Psoas muscle (tissue), 8 donors: Measurements from ENCODE around the gene HNRNPUL1. TPM values are rescaled to one million over a fixed set of nuclear protein-coding genes. Genes with fewer than 3 reads are reported as not detected.
"Not testable (repeated sequence)": the region's sequence is repeated elsewhere in the genome, so short reads cannot be mapped to it uniquely, and the experiment has no call there.

Source experiments
- ATAC-seq, 4 donors: fragments of 200-7000 bp; cut with Tn5 transposase; one replicate each; pipeline ENCODE4 v1.9.1; 2020; ENCODE audit warnings: moderate library complexity in 3 of 4, mild to moderate bottlenecking in 2 of 4
- DNase-seq, 2 donors: peaks; one replicate each; pipeline ENCODE4 v3.0.0-alpha.2; 2020
- H3K27ac ChIP-seq: fragments of 200-600 bp; one replicate; pipeline ENCODE4 v1.8.0; 2022
- H3K27me3 ChIP-seq, 3 donors: fragments of 200-600 bp in 1 of 3; one replicate each; pipeline versions ENCODE4 v1.6.1 to v1.8.0; 2013 to 2022; ENCODE audit warnings: low read length in 2 of 3, mild to moderate bottlenecking in 2 of 3, moderate library complexity in 1 of 3; ENCODE audit not compliant: insufficient read depth in 3 of 3
- H3K36me3 ChIP-seq, 2 donors: fragments of 200-600 bp in 1 of 2; one replicate each; pipeline versions ENCODE4 v1.6.1 to v1.8.0; 2013 to 2022; ENCODE audit warnings: low read depth in 1 of 2, mild to moderate bottlenecking in 1 of 2, moderate library complexity in 1 of 2; ENCODE audit not compliant: insufficient read depth in 1 of 2
- H3K4me1 ChIP-seq: fragments of 200-600 bp; one replicate; pipeline ENCODE4 v1.8.0; 2022
- H3K4me3 ChIP-seq: fragments of 200-600 bp; one replicate; pipeline ENCODE4 v1.8.0; 2022; ENCODE audit warnings: mild to moderate bottlenecking
- H3K9me3 ChIP-seq: fragments of 200-600 bp; one replicate; pipeline ENCODE4 v1.8.0; 2022
- CTCF ChIP-seq: fragments of 200-600 bp; IDR thresholded peaks from one replicate; pipeline ENCODE4 v1.8.0; 2022; ENCODE audit warnings: antibody characterized with exemption
- WGBS, 3 donors: extraction: QIAGEN DNeasy Blood & Tissue Kit; methylation state at CpG; one replicate each; pipeline versions ENCODE4 v1.1.6 to v1.1.7; 2013; 5-methylcytosine and 5-hydroxymethylcytosine counted together
- intact Hi-C, 2 donors: fragments of 100-400 bp; cut with DNase I; formaldehyde crosslinking; loops; one replicate each; pipeline versions ENCODE4 v1.11.0 to v1.14.2; 2022
- polyA plus RNA-seq, 3 donors: library from polyadenylated mRNA; stranded (reverse); fragments of 200-250 nt; gene quantifications; one replicate each; pipeline ENCODE4 v1.2.3, GENCODE V29; 2013
- total RNA-seq, 4 donors: library from RNA; stranded (reverse); fragmentation: NEBNext Ultra II Directional in 2 of 4; extraction: Animal tissue kit (Norgen Biotek cat#: 25700) in 2 of 4; gene quantifications; one replicate each; pipeline versions ENCODE4 v1.2.1 to v1.2.4, GENCODE V29; 2021 to 2023
- donor health status: healthy with polysubstance abuse.
- donor health status: DM: no; HTN: no; CAD: no; lungs with moderate emphysema.
- donor health status: Bipolar disorder and iron deficiency.
- donor health status: healthy.
- donor health status: DM: yes; HTN: yes; CAD: no.
- donor health status: DM: no; HTN: no; CAD: no.
- donor health status: DM: no; HTN: no; CAD: no.
- donor health status: DM: yes; HTN: yes; CAD: no.

Gene HNRNPUL1
- total and polyA plus RNA-seq, 7 donors: 54.3 to 129 (median 82.3) TPM

GRCh38 chr19:41274802-41275201 lies 10.6 kb downstream of the HNRNPUL1 start:
- DNase-seq (no peak), ATAC-seq (no peak)
- TF ChIP-seq CTCF: no peak
- no peak overlapping the region for H3K4me3 ChIP-seq
- H3K4me1 ChIP-seq: no peaks in the 10 kb centered on the region
- no peaks in the 10 kb centered on the region for H3K9me3 ChIP-seq
- 91 to 93% (median 92%) methylated on average over 5 of the region's 5 CpGs for WGBS, 3 donors
- no peaks in the 10 kb centered on the region for H3K27me3 ChIP-seq
- intact Hi-C loops: no loop called here
- peaks cover 34 to 100% of the 10 kb centered on the region in 2 donors for H3K36me3 ChIP-seq
- no peak overlapping the region for H3K27ac ChIP-seq

- intact Hi-C loops: no loop called here
- no peak for TF ChIP-seq CTCF
- H3K27me3 ChIP-seq: no peaks in the 10 kb centered on the region
- H3K9me3 ChIP-seq: no peaks in the 10 kb centered on the region
- no peak overlapping the region for H3K4me3 ChIP-seq
- ATAC-seq (peak in 1 of 4 donors; percentile 22), DNase-seq (no peak)
- H3K4me1 ChIP-seq: no peaks in the 10 kb centered on the region
- peaks cover 37 to 100% of the 10 kb centered on the region in 2 donors for H3K36me3 ChIP-seq
- no peak overlapping the region for H3K27ac ChIP-seq
- WGBS, 3 donors: 64 to 83% (median 68%) methylated on average over 3 of the region's 3 CpGs
Measured at GRCh38 chr19:41276231-41276630, 12.1 kb downstream of the HNRNPUL1 start.

GRCh38 chr19:41278478-41278877 lies 14.3 kb downstream of the HNRNPUL1 start:
- ATAC-seq (no peak), DNase-seq (no peak)
- H3K36me3 ChIP-seq: peaks cover 28 to 98% of the 10 kb centered on the region in 2 donors

GRCh38 chr19:41288673-41289530 lies 24.7 kb downstream of the HNRNPUL1 start:
- Histone ChIP-seq H3K27ac (no peak overlapping the region), H3K4me1 (no peaks in the 10 kb centered on the region), H3K27me3 (no peaks in the 10 kb centered on the region), H3K36me3 (peaks cover 10 to 100% of the 10 kb centered on the region in 2 donors), H3K4me3 (no peak overlapping the region), H3K9me3 (no peaks in the 10 kb centered on the region)
- intact Hi-C loops: no loop called here
- 76% methylated on average over 3 of the region's 3 CpGs for WGBS, 3 donors
- DNase-seq (no peak), ATAC-seq (no peak)
- TF ChIP-seq CTCF: no peak

More at GRCh38 chr19:41278478-41278877, 14.3 kb downstream of the HNRNPUL1 start:
- TF ChIP-seq CTCF: no peak
- H3K4me3 ChIP-seq: no peak overlapping the region
- no peaks in the 10 kb centered on the region for H3K4me1 ChIP-seq
- H3K27ac ChIP-seq: no peak overlapping the region
- H3K9me3 ChIP-seq: no peaks in the 10 kb centered on the region
- H3K27me3 ChIP-seq: no peaks in the 10 kb centered on the region
- WGBS, 3 donors: 95 to 97% (median 95%) methylated on average over 2 of the region's 2 CpGs
- intact Hi-C loops: no loop called here

GRCh38 chr19:41289814-41290213 lies 25.6 kb downstream of the HNRNPUL1 start:
- H3K4me1 ChIP-seq, ATAC-seq, intact Hi-C loops, H3K9me3 ChIP-seq, H3K27ac ChIP-seq, H3K27me3 ChIP-seq, DNase-seq, H3K4me3 ChIP-seq: not testable (repeated sequence)
- WGBS, 3 donors: 91 to 92% (median 92%) methylated on average over 8 of the region's 8 CpGs
- H3K36me3 ChIP-seq: peaks cover 12 to 100% of the 10 kb centered on the region in 2 donors
